Type B pancreatic cell (in vitro differentiated cells): ENCODE data around the gene KIF3C. TPM values are rescaled to one million over a fixed set of nuclear protein-coding genes. Genes with fewer than 3 reads are reported as not detected.

ENCODE experiments used
- DNase-seq: peaks from one replicate; pipeline ENCODE4 v3.0.0; 2021; ENCODE audit warnings: mixed read lengths; ENCODE audit not compliant: unreplicated experiment; ENCODE audit errors: extremely low spot score
- H3K27ac Mint-ChIP-seq: 2 replicates; pipeline ENCODE4 v1.8.0; 2021; ENCODE audit warnings: mild to moderate bottlenecking, mixed read lengths
- H3K27me3 Mint-ChIP-seq: 2 replicates; pipeline ENCODE4 v1.8.0; 2021; ENCODE audit warnings: mixed read lengths
- H3K36me3 Mint-ChIP-seq: 2 replicates; pipeline ENCODE4 v1.8.0; 2021; ENCODE audit warnings: mixed read lengths
- H3K4me1 Mint-ChIP-seq: one replicate; pipeline ENCODE4 v1.8.0; 2021; ENCODE audit warnings: mixed read lengths; ENCODE audit not compliant: unreplicated experiment
- H3K4me3 Mint-ChIP-seq: 2 replicates; pipeline ENCODE4 v1.8.0; 2021; ENCODE audit warnings: mild to moderate bottlenecking, mixed read lengths
- H3K9me3 Mint-ChIP-seq: 2 replicates; pipeline ENCODE4 v1.8.0; 2021; ENCODE audit warnings: mixed read lengths
- total RNA-seq: library from RNA; stranded (reverse); gene quantifications from 2 replicates; pipeline ENCODE4 v1.2.1, GENCODE V29; 2021; ENCODE audit warnings: low replicate concordance
- TF ChIP-seq, protein P1 (sequence below): fragments of 200-600 bp; sonication (generic); conservative IDR thresholded peaks from 2 replicates; pipeline ENCODE4 v1.5.0; 2021; ENCODE audit warnings: antibody characterized with exemption, mild to moderate bottlenecking

The KIF3C gene
- total RNA-seq, 1 donor from 2014 or later: 25.5 TPM

DNA sequence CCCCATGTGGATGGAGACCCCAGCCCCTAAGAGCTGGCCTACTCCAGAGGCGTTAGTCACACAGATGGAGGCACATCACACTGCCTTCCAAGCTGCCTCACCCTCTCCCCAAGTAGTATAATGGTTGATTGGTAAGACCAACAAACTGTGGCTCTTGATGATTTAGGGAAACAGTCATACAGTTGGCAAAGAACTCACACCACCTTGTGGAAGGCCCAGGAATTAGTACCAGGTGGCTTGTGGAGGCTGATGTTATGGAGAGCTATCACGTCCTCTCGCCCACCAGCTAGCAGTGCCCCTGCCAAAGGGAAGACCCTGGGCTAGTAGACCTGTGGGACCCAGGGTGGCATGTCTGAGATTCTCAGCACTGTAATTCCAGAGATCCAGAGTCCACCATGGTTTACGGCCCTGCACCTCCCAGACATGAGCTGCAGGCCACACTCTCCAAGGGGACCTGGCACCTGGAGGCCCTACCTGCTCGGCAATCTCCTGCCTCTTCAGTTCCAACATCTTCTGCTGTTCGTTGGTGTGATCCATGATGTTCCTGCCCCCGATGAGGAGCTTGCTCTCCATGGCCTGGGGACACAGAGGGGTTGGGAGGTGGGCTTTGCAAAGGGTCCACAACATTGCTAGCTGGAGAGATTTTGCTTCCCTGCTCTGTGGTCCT, 26.3 kb downstream of the KIF3C start:
- TF ChIP-seq, protein P1, sequence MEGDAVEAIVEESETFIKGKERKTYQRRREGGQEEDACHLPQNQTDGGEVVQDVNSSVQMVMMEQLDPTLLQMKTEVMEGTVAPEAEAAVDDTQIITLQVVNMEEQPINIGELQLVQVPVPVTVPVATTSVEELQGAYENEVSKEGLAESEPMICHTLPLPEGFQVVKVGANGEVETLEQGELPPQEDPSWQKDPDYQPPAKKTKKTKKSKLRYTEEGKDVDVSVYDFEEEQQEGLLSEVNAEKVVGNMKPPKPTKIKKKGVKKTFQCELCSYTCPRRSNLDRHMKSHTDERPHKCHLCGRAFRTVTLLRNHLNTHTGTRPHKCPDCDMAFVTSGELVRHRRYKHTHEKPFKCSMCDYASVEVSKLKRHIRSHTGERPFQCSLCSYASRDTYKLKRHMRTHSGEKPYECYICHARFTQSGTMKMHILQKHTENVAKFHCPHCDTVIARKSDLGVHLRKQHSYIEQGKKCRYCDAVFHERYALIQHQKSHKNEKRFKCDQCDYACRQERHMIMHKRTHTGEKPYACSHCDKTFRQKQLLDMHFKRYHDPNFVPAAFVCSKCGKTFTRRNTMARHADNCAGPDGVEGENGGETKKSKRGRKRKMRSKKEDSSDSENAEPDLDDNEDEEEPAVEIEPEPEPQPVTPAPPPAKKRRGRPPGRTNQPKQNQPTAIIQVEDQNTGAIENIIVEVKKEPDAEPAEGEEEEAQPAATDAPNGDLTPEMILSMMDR: no peak
- Mint-ChIP-seq H3K4me3 (no peak overlapping the region), H3K4me1 (peaks cover 7% of the 10 kb centered on the region), H3K9me3 (no peaks in the 10 kb centered on the region), H3K27ac (no peak overlapping the region), H3K36me3 (no peaks in the 10 kb centered on the region), H3K27me3 (no peaks in the 10 kb centered on the region)
- no peak for DNase-seq

DNA sequence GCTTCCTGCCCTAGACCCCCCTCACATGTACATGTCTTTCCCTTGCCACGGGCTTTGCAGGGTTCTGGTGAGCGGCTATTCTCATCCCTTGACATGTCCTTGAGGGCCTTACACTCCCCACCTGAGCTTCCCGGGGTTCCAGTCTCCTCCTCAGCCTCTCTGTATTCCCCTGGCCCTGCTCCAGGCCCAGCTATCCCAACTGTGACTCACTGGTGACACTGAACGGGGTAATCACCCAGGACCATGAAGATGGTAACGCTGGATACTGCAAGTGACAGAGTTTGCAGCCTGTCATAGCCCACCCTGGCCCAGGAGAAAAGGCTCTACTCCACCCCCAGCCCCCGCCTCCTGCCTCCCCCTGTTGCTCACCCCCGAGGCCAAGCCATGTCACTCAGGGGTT, 27.3 kb downstream of the KIF3C start:
- no peaks in the 10 kb centered on the region for H3K27me3 Mint-ChIP-seq
- H3K4me3 Mint-ChIP-seq: no peak overlapping the region
- no peak overlapping the region for H3K27ac Mint-ChIP-seq

DNA sequence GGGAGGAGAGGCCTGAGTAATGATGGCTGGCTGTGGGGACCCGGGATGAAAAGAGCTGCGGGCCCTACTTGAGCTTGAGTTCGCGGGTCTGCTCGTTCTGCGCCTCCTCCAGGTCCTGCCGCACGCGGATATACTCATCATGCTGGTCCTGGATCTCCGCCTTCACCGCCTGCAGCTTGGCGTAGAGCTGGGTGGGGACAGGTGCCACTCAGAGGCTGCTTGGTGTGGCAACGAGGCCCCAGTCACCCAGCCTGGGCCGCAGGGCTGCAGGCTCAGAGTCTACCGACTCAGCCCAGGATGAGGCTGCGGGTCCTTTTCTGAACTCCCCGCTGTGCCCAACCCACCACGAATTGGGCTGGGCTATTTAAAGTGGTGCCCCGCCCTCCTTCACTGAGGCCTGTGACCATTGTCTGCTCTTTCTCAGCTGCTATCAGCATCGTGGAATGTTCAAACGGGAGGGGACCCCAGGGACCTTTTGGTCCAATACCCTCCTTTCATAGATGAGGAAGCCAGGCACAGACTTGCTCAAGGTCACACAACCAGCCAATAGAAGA, 28.0 kb downstream of the KIF3C start:
- no peaks in the 10 kb centered on the region for H3K36me3 Mint-ChIP-seq
- H3K27me3 Mint-ChIP-seq: no peaks in the 10 kb centered on the region
- no peak overlapping the region for H3K4me3 Mint-ChIP-seq
- no peaks in the 10 kb centered on the region for H3K9me3 Mint-ChIP-seq
- DNase-seq: no peak
- peaks cover 7% of the 10 kb centered on the region for H3K4me1 Mint-ChIP-seq
- TF ChIP-seq, protein P1: no peak
- no peak overlapping the region for H3K27ac Mint-ChIP-seq

More for the DNA sequence above, 27.3 kb downstream of the KIF3C start:
- Mint-ChIP-seq H3K9me3 (no peaks in the 10 kb centered on the region), H3K4me1 (peaks cover 7% of the 10 kb centered on the region), H3K36me3 (no peaks in the 10 kb centered on the region)
- no peak for DNase-seq
- TF ChIP-seq, protein P1: no peak

DNA sequence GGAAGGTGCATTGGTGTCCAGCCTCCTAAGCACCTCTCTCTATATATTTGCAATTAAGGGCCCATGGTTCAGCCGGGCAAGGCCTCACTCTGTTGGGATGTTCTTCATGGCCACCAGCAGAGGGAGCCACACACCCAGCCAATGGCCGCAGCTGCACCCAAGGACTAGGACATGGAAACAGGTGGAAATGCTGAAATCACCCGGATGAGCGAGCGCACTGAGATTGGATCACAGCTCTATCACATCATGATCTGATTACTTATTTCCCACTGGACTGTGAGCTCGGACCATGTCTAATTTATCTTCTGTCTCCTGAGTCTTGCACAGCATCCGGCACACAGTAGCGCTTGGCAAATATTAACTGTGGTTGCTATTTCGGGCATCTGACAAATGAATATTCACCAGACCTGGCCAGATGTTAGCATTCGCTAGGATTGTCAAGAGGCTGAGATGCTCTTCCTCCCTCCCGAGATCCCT, 31.2 kb downstream of the KIF3C start:
- H3K36me3 Mint-ChIP-seq: no peaks in the 10 kb centered on the region
- TF ChIP-seq, protein P1: peak; percentile 98
- H3K4me3 Mint-ChIP-seq: peak overlapping the region; percentile 24
- H3K27me3 Mint-ChIP-seq: no peaks in the 10 kb centered on the region
- no peaks in the 10 kb centered on the region for H3K9me3 Mint-ChIP-seq
- DNase-seq: peak; percentile 77
- peaks cover 7% of the 10 kb centered on the region for H3K4me1 Mint-ChIP-seq
- peak overlapping the region; percentile 32 for H3K27ac Mint-ChIP-seq

DNA sequence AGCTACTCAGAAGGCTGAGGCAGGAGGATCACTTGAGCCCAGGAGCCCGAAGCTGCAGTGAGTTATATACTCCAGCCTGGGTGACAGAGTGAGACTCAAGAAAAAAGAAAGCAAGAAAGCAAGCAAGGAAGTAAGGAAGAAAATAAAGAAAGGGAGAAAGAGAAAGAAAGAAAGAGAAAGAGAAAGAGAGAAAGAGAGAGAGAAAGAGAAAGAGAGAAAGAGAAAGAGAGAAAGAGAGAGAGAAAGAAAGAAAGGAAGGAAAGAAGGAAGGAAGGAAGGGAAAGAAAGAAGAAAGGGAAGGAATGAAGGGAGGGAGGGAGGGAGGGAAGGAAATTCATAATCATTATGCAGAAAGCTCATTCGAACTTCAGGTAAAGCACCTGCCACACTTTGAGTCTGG, 33.9 kb downstream of the KIF3C start:
- Mint-ChIP-seq H3K27ac (no peak overlapping the region), H3K4me3 (no peak overlapping the region), H3K27me3 (no peaks in the 10 kb centered on the region), H3K9me3 (no peaks in the 10 kb centered on the region), H3K36me3 (no peaks in the 10 kb centered on the region), H3K4me1 (peaks cover 7% of the 10 kb centered on the region)
- no peak for DNase-seq
- TF ChIP-seq, protein P1: no peak
